IPS-20b (cell line): Measurements from ENCODE around the gene GALNT3.

Source experiments
- H3K27ac ChIP-seq: one replicate; pipeline ENCODE4 v1.5.1; 2013; ENCODE audit warnings: low read length
- H3K27me3 ChIP-seq: 2 replicates; pipeline ENCODE4 v1.6.1; 2013; ENCODE audit warnings: mild to moderate bottlenecking, low read length, inconsistent platforms; ENCODE audit not compliant: insufficient read depth
- H3K36me3 ChIP-seq: 2 replicates; pipeline ENCODE4 v1.6.1; 2013; ENCODE audit warnings: low read depth, mild to moderate bottlenecking, inconsistent platforms, low read length, moderate library complexity; ENCODE audit not compliant: insufficient read depth
- H3K4me1 ChIP-seq: 2 replicates; pipeline ENCODE4 v1.6.1; 2013; ENCODE audit warnings: mild to moderate bottlenecking, control low read depth, inconsistent platforms, low read length, moderate library complexity; ENCODE audit not compliant: insufficient read depth
- H3K4me3 ChIP-seq: 2 replicates; pipeline ENCODE4 v1.5.1; 2013; ENCODE audit warnings: mild to moderate bottlenecking, low read length, inconsistent platforms
- H3K9ac ChIP-seq: 2 replicates; pipeline ENCODE4 v1.6.1; 2013; ENCODE audit warnings: low read depth, mild to moderate bottlenecking, inconsistent platforms, low read length, moderate library complexity
- H3K9me3 ChIP-seq: 2 replicates; pipeline ENCODE4 v1.6.1; 2013; ENCODE audit warnings: mild to moderate bottlenecking, low read depth, low read length, inconsistent platforms; ENCODE audit not compliant: insufficient read depth

Gene GALNT3

DNA sequence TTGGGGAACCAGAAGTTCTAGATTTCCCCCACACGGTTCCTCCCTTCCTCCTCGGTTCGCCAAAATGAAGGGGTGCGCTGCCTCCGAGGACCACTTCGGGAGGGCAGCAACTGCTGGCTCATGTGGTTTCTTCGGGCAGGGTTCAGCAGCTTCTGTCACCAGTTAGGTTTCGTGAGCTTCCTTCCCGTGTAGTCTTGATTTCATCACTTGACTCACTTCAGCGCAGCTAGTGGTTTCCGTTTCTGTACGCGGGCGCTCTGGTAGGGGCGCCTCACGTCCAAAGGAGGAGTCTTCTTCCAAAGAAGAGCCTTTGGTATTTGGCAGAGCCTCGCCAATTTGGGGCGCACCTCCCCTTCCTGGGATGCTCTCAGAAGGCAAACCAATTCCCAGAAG, 485 bp upstream of the GALNT3 start:
- Histone ChIP-seq H3K9ac (peak overlapping the region; percentile 71; the same call in 1 of the 2 replicates), H3K27me3 (peaks cover 41% of the 10 kb centered on the region), H3K9me3 (no peaks in the 10 kb centered on the region), H3K4me1 (peaks cover 51% of the 10 kb centered on the region), H3K4me3 (peak overlapping the region; percentile 81), H3K36me3 (no peaks in the 10 kb centered on the region; the same call in 1 of the 2 replicates), H3K27ac (no peak overlapping the region)

DNA sequence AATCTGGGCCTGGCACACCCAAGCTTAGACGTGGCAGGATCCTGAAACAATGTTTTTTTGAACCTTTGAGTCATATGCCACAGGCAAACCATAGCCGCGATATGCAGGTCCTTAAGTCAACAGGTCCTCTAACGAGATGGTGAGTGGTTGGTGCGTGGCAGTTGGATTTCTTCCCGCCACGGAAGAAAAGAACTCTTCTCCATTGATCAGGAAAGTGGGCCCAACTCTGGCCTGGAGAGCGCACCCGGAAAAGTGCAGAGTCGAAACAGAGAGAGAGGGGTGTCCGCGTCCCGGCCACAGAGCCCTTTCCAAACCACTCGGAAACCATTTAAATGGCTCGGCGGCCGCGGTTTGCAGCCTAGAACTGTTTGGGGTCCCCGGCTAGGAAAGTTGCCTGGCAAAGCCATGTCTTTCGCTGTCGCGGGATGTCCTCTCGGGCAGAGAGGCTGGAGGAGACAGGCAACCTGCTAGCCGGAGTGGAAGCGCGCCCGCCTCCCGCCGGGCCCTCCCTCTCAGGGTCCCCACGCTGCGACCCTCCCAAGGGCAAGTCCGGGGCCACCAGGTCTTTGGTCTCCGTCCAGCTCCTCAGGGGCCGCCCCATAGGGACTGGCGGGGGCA, 777 bp downstream of the GALNT3 start:
- Histone ChIP-seq H3K27ac (no peak overlapping the region), H3K4me3 (peak overlapping the region; percentile 81), H3K4me1 (peaks cover 54% of the 10 kb centered on the region), H3K9ac (peak overlapping the region; percentile 77), H3K27me3 (peaks cover 41% of the 10 kb centered on the region), H3K9me3 (no peaks in the 10 kb centered on the region), H3K36me3 (peaks cover 6% of the 10 kb centered on the region; the same call in 1 of the 2 replicates)

DNA sequence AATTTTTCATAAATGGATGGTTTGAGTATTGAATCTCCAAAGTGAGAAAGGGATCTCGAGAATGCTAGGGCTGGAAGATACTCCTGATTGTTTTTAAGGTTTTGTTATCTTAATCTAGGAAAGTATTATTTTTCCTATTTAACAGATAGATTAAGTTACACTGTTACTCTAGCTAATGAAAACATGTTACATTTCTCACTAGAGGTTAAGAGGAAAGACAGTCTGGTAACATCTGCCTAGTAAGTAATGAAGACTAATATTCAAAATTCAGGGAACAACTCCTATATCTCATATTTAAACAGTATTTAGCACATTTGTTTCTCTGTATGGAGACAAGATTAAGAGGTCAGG, 2.0 kb downstream of the GALNT3 start:
- Histone ChIP-seq H3K27me3 (peaks cover 41% of the 10 kb centered on the region), H3K9me3 (no peaks in the 10 kb centered on the region), H3K36me3 (peaks cover 6% of the 10 kb centered on the region; the same call in 1 of the 2 replicates), H3K4me1 (peaks cover 45% of the 10 kb centered on the region), H3K9ac (peak overlapping the region; percentile 77; the same call in 1 of the 2 replicates), H3K27ac (no peak overlapping the region), H3K4me3 (peak overlapping the region; percentile 81)

DNA sequence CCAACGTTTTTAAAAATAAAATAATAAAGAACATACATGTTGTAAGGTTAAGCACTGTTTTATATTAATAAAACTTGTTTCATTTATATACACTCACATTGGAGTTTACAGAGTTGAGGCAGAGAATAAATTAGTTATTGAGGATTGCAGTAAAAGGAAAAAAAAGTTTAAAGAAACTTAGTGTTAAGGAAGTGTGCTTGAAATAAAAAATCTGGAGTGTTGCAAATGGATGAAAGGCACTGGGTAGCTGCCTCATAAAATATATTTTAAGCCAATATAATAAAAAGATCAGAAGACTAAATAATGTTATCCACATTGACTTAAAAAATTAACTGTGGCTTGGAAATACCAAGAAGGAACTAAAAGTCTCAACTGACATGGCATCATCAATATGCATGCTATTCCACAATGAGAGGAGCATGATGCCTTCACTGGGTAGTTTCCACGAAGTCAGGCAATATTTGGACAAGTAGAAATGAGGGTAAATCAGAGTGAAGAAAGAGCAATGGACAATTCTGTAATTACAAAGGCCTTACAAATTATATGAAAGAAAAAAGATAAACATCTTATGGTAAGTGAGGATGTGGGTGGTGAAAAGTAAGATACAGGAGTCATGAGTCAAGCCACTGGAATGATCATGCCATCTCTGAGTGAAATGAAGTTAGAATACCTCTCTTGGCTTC, 2.5 kb downstream of the GALNT3 start:
- no peaks in the 10 kb centered on the region for H3K9me3 ChIP-seq
- peaks cover 41% of the 10 kb centered on the region for H3K27me3 ChIP-seq
- no peak overlapping the region for H3K9ac ChIP-seq
- H3K27ac ChIP-seq: no peak overlapping the region
- peak overlapping the region; percentile 81 for H3K4me3 ChIP-seq
- H3K36me3 ChIP-seq: peaks cover 6% of the 10 kb centered on the region; the same call in 1 of the 2 replicates
- peaks cover 39% of the 10 kb centered on the region for H3K4me1 ChIP-seq

DNA sequence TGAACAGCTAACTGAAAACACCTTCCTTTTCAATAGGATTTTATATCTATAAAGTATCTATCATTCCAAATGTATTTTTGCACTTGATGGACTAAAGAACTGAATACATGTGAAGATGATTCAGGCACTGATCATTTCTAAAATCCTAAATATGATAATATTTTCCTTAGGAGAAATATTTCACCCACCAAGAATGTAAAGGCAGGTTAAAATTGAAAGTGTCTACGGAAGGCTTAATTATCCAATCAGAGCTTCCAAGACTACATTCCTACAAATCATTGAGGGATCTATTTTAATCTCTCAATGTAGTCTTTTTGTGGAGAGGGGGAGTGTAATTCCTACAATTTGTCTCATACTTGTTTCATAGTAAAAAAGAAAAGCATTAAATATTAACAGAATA, 3.6 kb downstream of the GALNT3 start:
- H3K9ac ChIP-seq: no peak overlapping the region
- H3K36me3 ChIP-seq: peaks cover 10% of the 10 kb centered on the region; the same call in 1 of the 2 replicates
- peaks cover 28% of the 10 kb centered on the region; the same call in 1 of the 2 replicates for H3K4me1 ChIP-seq
- H3K9me3 ChIP-seq: no peaks in the 10 kb centered on the region
- H3K27ac ChIP-seq: no peak overlapping the region
- peaks cover 37% of the 10 kb centered on the region for H3K27me3 ChIP-seq
- H3K4me3 ChIP-seq: no peak overlapping the region

DNA sequence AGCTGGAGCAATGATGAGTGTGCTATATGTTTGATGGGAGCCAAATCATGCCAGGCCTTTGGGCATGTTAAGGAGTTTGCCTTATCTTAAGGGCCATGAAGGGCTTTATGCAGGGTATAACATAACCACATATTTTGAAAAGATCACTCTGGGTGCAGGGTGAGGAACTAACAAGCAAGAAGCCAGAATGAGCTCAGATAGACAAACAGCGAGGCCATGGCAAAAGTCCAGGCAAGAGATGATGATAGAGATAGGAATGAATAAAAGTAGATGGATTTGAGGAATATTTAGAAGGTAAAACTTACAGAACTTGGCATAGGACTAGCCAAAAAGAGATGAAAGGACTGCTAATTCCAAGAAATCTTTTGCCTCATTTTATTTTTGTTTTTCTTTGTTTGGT, 6.7 kb downstream of the GALNT3 start:
- Histone ChIP-seq H3K27me3 (peaks cover 7% of the 10 kb centered on the region; the same call in 1 of the 2 replicates), H3K36me3 (peaks cover 18% of the 10 kb centered on the region), H3K27ac (no peak overlapping the region), H3K9me3 (no peaks in the 10 kb centered on the region), H3K9ac (no peak overlapping the region), H3K4me3 (no peak overlapping the region), H3K4me1 (peaks cover 21% of the 10 kb centered on the region)

DNA sequence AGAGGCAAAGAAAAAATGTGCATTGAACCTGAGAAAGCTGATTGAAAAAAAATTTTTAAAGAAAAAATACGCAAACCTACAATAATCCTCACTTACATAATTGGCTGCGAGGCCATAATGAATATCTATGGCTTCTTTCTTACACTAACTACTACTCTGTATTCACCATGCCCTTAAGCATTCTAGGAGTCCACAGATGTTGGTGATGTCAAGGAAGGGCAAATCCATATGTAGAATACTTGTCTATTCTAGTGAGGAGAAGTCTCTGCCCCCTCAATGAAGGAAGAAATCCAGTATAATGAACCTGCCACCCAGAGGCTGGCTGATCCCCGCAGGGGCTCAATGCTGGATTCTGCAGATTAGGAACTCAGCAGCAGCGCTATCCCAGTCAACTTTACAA, 14.3 kb downstream of the GALNT3 start:
- Histone ChIP-seq H3K36me3 (peaks cover 9% of the 10 kb centered on the region), H3K4me3 (no peak overlapping the region), H3K27me3 (no peaks in the 10 kb centered on the region), H3K9ac (no peak overlapping the region), H3K4me1 (peaks cover 20% of the 10 kb centered on the region), H3K27ac (no peak overlapping the region), H3K9me3 (no peaks in the 10 kb centered on the region)

DNA sequence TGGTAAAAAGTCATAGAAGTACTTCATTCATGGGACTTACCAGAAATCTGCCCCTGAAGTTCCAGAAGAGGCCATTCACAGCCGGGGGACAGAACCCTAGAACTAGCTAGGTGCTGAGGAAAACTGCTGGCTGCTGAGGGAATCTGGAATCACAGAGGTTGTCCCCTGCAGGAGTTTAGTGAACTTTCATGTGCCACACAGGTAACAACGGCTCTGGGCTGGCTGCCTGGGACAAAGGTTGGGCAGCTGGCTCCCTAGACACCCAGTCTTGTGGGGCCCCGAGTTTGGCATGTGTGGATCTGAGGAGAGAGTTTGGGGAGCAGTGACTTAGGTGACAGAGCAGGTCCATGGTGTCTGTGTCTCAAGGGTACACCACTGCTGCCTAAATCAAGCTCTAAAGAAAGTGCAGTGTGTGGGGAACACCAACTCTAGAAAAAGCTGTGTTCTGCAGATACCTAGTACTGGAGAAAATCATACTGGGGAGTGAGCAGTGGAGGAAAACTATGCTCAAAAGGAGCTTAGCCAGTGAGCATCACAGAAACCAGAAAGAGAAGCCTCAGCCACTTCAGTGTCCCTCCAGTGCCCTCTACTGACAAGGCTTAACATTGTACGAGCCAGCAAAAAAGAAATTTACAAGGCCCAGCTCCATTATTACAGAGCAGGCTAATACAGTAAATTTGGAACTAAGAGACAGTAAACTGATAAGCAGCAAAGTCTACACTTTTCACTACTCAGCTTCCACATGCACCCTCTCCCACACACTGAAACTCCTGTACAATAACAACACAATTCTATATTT, 15.2 kb downstream of the GALNT3 start:
- Histone ChIP-seq H3K27ac (no peak overlapping the region), H3K4me3 (no peak overlapping the region), H3K36me3 (peaks cover 2% of the 10 kb centered on the region), H3K9me3 (no peaks in the 10 kb centered on the region), H3K4me1 (peaks cover 19% of the 10 kb centered on the region), H3K9ac (no peak overlapping the region), H3K27me3 (no peaks in the 10 kb centered on the region)

DNA sequence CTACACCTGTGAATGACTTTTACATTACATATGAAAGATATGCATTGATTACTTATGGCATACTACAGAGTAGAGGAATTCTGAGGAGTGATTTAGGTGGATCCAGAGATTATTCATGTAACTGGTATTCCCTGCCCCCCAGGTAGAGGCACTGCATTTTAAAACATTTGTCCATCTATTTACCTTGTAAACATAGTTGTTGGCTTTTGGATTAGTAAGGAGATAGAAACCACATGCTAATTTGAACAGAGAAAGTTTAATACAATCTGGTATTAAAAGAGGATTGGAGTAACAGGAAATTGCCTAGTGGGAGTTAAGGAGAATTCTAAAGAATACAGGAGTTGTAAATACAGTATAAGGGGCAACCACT, 15.9 kb downstream of the GALNT3 start:
- no peak overlapping the region for H3K4me3 ChIP-seq
- H3K27ac ChIP-seq: no peak overlapping the region
- H3K9me3 ChIP-seq: no peaks in the 10 kb centered on the region

DNA sequence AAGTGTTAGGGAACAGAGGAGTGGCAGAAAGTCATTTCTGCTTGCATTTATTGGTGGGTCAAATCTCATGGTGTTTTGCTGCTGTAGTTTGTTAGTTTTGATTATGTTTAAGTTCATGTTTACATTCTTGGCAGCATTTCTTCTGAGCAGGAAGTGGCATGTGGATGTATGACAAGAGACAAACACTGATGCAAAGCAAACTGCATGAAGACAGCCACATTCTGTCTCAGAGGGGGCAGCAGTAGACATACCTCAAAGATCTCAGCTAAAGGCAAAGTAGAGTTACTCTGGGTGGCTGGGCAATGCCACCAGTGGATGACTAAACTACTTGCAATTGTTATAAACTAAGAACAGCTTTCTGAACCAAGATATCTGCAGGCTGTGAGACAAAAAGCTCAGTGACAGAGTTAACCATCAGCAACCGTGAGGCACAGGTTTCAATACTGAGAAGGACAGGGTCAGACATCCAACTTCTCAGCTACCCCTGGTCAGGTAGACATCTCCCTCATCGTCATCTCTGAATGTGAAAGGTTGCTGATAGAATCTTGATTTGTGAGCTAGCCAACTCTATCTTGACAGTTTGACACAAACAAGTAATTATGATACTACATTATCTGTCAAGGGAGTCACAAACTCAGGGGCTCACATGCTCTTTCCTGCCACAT, 16.4 kb downstream of the GALNT3 start:
- Histone ChIP-seq H3K9ac (no peak overlapping the region), H3K36me3 (peaks cover 6% of the 10 kb centered on the region)

More for the DNA sequence above, 15.9 kb downstream of the GALNT3 start:
- H3K4me1 ChIP-seq: peaks cover 19% of the 10 kb centered on the region
- no peak overlapping the region for H3K9ac ChIP-seq
- peaks cover 3% of the 10 kb centered on the region for H3K36me3 ChIP-seq
- H3K27me3 ChIP-seq: no peaks in the 10 kb centered on the region

DNA sequence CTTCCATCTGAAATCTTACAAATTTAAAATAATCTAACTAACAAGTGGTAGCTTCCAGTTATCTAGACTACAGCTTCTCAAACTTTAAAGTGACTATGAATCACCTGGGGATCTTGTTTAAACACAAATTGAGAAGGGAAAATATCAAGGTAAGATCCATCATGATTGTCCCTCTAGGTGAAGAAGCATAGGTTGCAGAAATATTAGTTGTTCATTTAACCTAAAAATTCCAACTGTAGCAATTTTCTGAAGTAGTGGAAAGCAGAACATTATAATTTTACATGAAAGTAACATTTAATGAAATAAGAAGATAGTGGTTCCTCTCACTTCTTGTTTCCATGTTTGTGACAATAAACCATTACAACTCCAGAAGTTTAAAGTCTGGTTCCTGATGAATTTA, 17.3 kb downstream of the GALNT3 start:
- Histone ChIP-seq H3K4me1 (peaks cover 19% of the 10 kb centered on the region), H3K9ac (no peak overlapping the region), H3K36me3 (peaks cover 6% of the 10 kb centered on the region), H3K27ac (no peak overlapping the region), H3K27me3 (no peaks in the 10 kb centered on the region), H3K9me3 (no peaks in the 10 kb centered on the region), H3K4me3 (no peak overlapping the region)

More for the DNA sequence above, 16.4 kb downstream of the GALNT3 start:
- H3K4me3 ChIP-seq: no peak overlapping the region
- no peak overlapping the region for H3K27ac ChIP-seq
- peaks cover 19% of the 10 kb centered on the region for H3K4me1 ChIP-seq
- H3K9me3 ChIP-seq: no peaks in the 10 kb centered on the region
- H3K27me3 ChIP-seq: no peaks in the 10 kb centered on the region
